Trophoblast cell (in vitro differentiated cells and primary cell): ENCODE results near the gene HMCN2.

Experiments used
- DNase-seq, 2 donors: peaks; one replicate each; pipeline ENCODE4 v3.0.0-alpha.2; 2016
- H2AFZ ChIP-seq: 2 replicates; pipeline ENCODE4 v1.6.1; 2013; ENCODE audit warnings: low read length, moderate library complexity, mild to moderate bottlenecking; ENCODE audit not compliant: insufficient read depth, poor library complexity
- H2AK5ac ChIP-seq: 2 replicates; pipeline ENCODE4 v1.6.1; 2013; ENCODE audit warnings: mild to moderate bottlenecking, low read length
- H2BK120ac ChIP-seq: 2 replicates; pipeline ENCODE4 v1.6.1; 2013; ENCODE audit warnings: low read length, mild to moderate bottlenecking, moderate library complexity; ENCODE audit not compliant: insufficient read depth, poor library complexity
- H2BK12ac ChIP-seq: 2 replicates; pipeline ENCODE4 v1.6.1; 2013; ENCODE audit warnings: mild to moderate bottlenecking, low read length, moderate library complexity
- H2BK5ac ChIP-seq: 2 replicates; pipeline ENCODE4 v1.6.1; 2013; ENCODE audit warnings: low read length, low read depth, moderate library complexity, mild to moderate bottlenecking; ENCODE audit not compliant: poor library complexity
- H3K14ac ChIP-seq: 2 replicates; pipeline ENCODE4 v1.6.1; 2013; ENCODE audit warnings: mild to moderate bottlenecking, low read length
- H3K18ac ChIP-seq: 2 replicates; pipeline ENCODE4 v1.6.1; 2013; ENCODE audit warnings: mild to moderate bottlenecking, low read length
- H3K23ac ChIP-seq: 2 replicates; pipeline ENCODE4 v1.6.1; 2013; ENCODE audit warnings: low read length
- H3K27ac ChIP-seq: 2 replicates; pipeline ENCODE4 v1.5.1; 2013; ENCODE audit warnings: low read depth, mild to moderate bottlenecking, inconsistent platforms, low read length, moderate library complexity
- H3K27me3 ChIP-seq: 2 replicates; pipeline ENCODE4 v1.6.1; 2013; ENCODE audit warnings: inconsistent platforms, mild to moderate bottlenecking, low read length, moderate library complexity; ENCODE audit not compliant: insufficient read depth
- H3K36me3 ChIP-seq, 2 experiments: 1 replicate in 1 of 2; 2 replicates in 1 of 2; pipeline ENCODE4 v1.6.1; 2013; ENCODE audit warnings: low read length in 2 of 2, mild to moderate bottlenecking in 2 of 2, moderate library complexity in 1 of 2; ENCODE audit not compliant: insufficient read depth in 2 of 2, control insufficient read depth in 1 of 2
- H3K4ac ChIP-seq: 2 replicates; pipeline ENCODE4 v1.6.1; 2013; ENCODE audit warnings: low read depth, mild to moderate bottlenecking, low read length, moderate library complexity
- H3K4me1 ChIP-seq, 2 experiments: 1 replicate in 1 of 2; 2 replicates in 1 of 2; pipeline ENCODE4 v1.6.1; 2013; ENCODE audit warnings: low read length in 2 of 2, mild to moderate bottlenecking in 2 of 2, moderate library complexity in 1 of 2; ENCODE audit not compliant: insufficient read depth in 2 of 2, control insufficient read depth in 1 of 2
- H3K4me2 ChIP-seq: 2 replicates; pipeline ENCODE4 v1.6.1; 2013; ENCODE audit warnings: inconsistent platforms, mild to moderate bottlenecking, low read length, moderate library complexity
- H3K4me3 ChIP-seq: 2 replicates; pipeline ENCODE4 v1.5.1; 2013; ENCODE audit warnings: mild to moderate bottlenecking, low read depth, low read length, inconsistent platforms
- H3K79me1 ChIP-seq: one replicate; pipeline ENCODE4 v1.6.1; 2013; ENCODE audit warnings: low read length
- H3K79me2 ChIP-seq: 2 replicates; pipeline ENCODE4 v1.6.1; 2013; ENCODE audit warnings: low read length, mild to moderate bottlenecking; ENCODE audit not compliant: control insufficient read depth, insufficient read depth, poor library complexity
- H3K9ac ChIP-seq: 2 replicates; pipeline ENCODE4 v1.6.1; 2013; ENCODE audit warnings: mild to moderate bottlenecking, low read length
- H3K9me3 ChIP-seq: 2 replicates; pipeline ENCODE4 v1.6.1; 2013; ENCODE audit warnings: low read depth, mild to moderate bottlenecking, control low read depth, inconsistent platforms, low read length; ENCODE audit not compliant: insufficient read depth
- H4K12ac ChIP-seq: 2 replicates; pipeline ENCODE4 v1.6.1; 2013; ENCODE audit warnings: low read depth, mild to moderate bottlenecking, low read length, moderate library complexity
- H4K8ac ChIP-seq: 2 replicates; pipeline ENCODE4 v1.6.1; 2013; ENCODE audit warnings: low read depth, mild to moderate bottlenecking, low read length, moderate library complexity
- H4K91ac ChIP-seq: one replicate; pipeline ENCODE4 v1.6.1; 2013; ENCODE audit warnings: low read depth, mild to moderate bottlenecking, low read length, moderate library complexity
- WGBS: extraction: QIAGEN DNeasy Blood & Tissue Kit; methylation state at CpG from one replicate; pipeline ENCODE4 v1.1.7; 2013; ENCODE audit warnings: missing lambda C conversion rate; ENCODE audit not compliant: insufficient read length, insufficient coverage; ENCODE audit errors: extremely low coverage; 5-methylcytosine and 5-hydroxymethylcytosine counted together

Gene HMCN2

DNA sequence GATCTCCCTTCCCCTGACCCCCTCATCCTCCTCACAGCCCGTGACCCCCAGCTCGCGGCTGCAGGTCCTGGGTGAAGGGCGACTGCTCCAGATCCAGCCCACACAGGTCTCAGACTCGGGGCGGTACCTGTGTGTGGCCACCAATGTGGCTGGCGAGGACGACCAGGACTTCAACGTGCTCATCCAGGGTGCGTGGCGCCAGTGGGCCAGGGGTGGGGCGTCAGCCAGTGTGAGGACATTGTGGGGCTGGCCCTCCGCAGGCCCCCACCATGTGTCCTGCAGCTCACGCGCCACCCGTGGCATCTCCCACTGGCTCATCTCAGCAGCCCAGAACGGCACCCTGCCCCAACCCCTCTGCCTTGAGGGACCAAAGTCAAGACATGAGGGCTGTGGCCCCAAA, 112.1 kb downstream of the HMCN2 start:
- no peak overlapping the region for H3K23ac ChIP-seq
- DNase-seq: no peak
- no peak overlapping the region for H4K12ac ChIP-seq
- H4K8ac ChIP-seq: no peak overlapping the region
- H2AK5ac ChIP-seq: no peak overlapping the region
- H3K27ac ChIP-seq: no peak overlapping the region
- H3K4me2 ChIP-seq: no peak overlapping the region
- H3K79me2 ChIP-seq: no peaks in the 10 kb centered on the region
- no peak overlapping the region for H2BK120ac ChIP-seq
- no peaks in the 10 kb centered on the region for H3K27me3 ChIP-seq
- H2AFZ ChIP-seq: no peak overlapping the region
- H3K4me3 ChIP-seq: no peak overlapping the region
- no peak overlapping the region for H3K9ac ChIP-seq
- peaks cover 0 to 13% of the 10 kb centered on the region in 2 experiments for H3K36me3 ChIP-seq
- H3K79me1 ChIP-seq: no peaks in the 10 kb centered on the region
- no peak overlapping the region for H2BK5ac ChIP-seq
- WGBS: no CpG with 5 or more reads among the region's 17 CpGs
- no peaks in the 10 kb centered on the region for H3K4me1 ChIP-seq
- H3K4ac ChIP-seq: no peak overlapping the region
- no peak overlapping the region for H2BK12ac ChIP-seq
- H3K18ac ChIP-seq: no peak overlapping the region
- H3K9me3 ChIP-seq: peaks cover 2% of the 10 kb centered on the region
- no peak overlapping the region for H4K91ac ChIP-seq
- no peak overlapping the region for H3K14ac ChIP-seq

DNA sequence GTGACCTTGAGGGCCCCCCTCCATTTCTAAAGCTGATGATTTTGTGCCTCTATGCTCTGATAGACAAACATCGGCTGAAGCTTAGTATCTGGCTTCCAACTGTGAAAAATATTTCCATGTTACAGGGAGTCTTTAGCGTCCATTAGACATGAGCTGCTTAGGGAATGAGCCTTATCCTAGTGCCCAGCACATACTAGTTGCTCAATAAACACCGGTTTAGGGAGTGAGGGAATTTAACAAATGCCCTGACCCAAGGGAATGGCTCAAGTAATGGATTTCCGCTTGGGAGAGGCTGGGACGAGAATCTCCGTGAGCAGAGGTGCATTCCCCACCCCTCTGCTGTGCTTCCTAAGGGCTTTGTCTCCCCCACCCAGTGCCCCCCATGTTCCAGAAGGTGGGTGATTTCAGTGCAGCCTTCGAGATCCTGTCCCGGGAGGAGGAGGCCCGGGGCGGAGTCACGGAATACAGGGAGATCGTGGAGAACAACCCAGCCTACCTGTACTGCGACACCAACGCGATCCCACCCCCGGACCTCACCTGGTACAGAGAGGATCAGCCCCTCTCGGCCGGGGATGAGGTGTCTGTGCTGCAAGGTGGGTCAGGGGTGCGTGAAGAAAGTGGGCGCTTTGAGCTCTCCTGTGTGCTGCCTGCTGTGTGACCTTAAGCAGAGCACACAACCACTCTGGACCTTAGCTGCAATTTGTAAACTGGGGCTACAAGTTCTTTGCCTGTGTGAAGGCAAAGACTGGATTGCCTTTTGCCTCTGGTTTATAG, 113.5 kb downstream of the HMCN2 start:
- Histone ChIP-seq H3K9ac (no peak overlapping the region), H3K79me1 (no peaks in the 10 kb centered on the region), H4K91ac (no peak overlapping the region), H3K18ac (no peak overlapping the region), H3K4me1 (no peaks in the 10 kb centered on the region), H2BK5ac (no peak overlapping the region), H3K36me3 (peaks cover 0 to 13% of the 10 kb centered on the region in 2 experiments), H3K23ac (no peak overlapping the region), H3K4me2 (no peak overlapping the region), H3K14ac (no peak overlapping the region), H2BK120ac (no peak overlapping the region), H3K9me3 (peaks cover 2% of the 10 kb centered on the region), H3K4ac (no peak overlapping the region), H3K4me3 (no peak overlapping the region), H2AFZ (no peak overlapping the region), H3K27me3 (no peaks in the 10 kb centered on the region), H4K8ac (no peak overlapping the region), H3K27ac (no peak overlapping the region), H4K12ac (no peak overlapping the region), H2BK12ac (no peak overlapping the region), H2AK5ac (no peak overlapping the region), H3K79me2 (no peaks in the 10 kb centered on the region)
- no CpG with 5 or more reads among the region's 20 CpGs for WGBS
- peak in 1 of 2 donors; percentile 7 for DNase-seq

- H3K14ac ChIP-seq: no peak overlapping the region
- H2AFZ ChIP-seq: no peak overlapping the region
- no peak overlapping the region for H4K91ac ChIP-seq
- H4K8ac ChIP-seq: no peak overlapping the region
- H3K4me1 ChIP-seq: no peaks in the 10 kb centered on the region
- no peak overlapping the region for H4K12ac ChIP-seq
- no peak for DNase-seq
- no peak overlapping the region for H3K4me2 ChIP-seq
- no peak overlapping the region for H2BK120ac ChIP-seq
- H3K9me3 ChIP-seq: peaks cover 2% of the 10 kb centered on the region
- H2BK5ac ChIP-seq: no peak overlapping the region
- H3K79me2 ChIP-seq: no peaks in the 10 kb centered on the region
- H3K4me3 ChIP-seq: no peak overlapping the region
- no peak overlapping the region for H2AK5ac ChIP-seq
- H3K18ac ChIP-seq: no peak overlapping the region
- no peak overlapping the region for H3K9ac ChIP-seq
- H3K79me1 ChIP-seq: no peaks in the 10 kb centered on the region
- H3K4ac ChIP-seq: no peak overlapping the region
- WGBS: no CpG with 5 or more reads among the region's 5 CpGs
- H3K27ac ChIP-seq: no peak overlapping the region
- peaks cover 0 to 10% of the 10 kb centered on the region in 2 experiments for H3K36me3 ChIP-seq
- no peak overlapping the region for H3K23ac ChIP-seq
- H2BK12ac ChIP-seq: no peak overlapping the region
- H3K27me3 ChIP-seq: no peaks in the 10 kb centered on the region
These were observed 114.0 kb downstream of the HMCN2 start for GRCh38 chr9:130379649-130379970.

- H3K4me3 ChIP-seq: no peak overlapping the region
- no peak overlapping the region for H3K4ac ChIP-seq
- H3K4me1 ChIP-seq: no peaks in the 10 kb centered on the region
- no peak overlapping the region for H3K14ac ChIP-seq
- no peak overlapping the region for H3K4me2 ChIP-seq
- H4K91ac ChIP-seq: no peak overlapping the region
- no peak overlapping the region for H2BK120ac ChIP-seq
- H3K27ac ChIP-seq: no peak overlapping the region
- H4K8ac ChIP-seq: no peak overlapping the region
- H2AK5ac ChIP-seq: no peak overlapping the region
- H3K18ac ChIP-seq: no peak overlapping the region
- peaks cover 0 to 7% of the 10 kb centered on the region in 2 experiments for H3K36me3 ChIP-seq
- no peak for DNase-seq
- H2BK5ac ChIP-seq: no peak overlapping the region
- no peaks in the 10 kb centered on the region for H3K79me2 ChIP-seq
- WGBS: no CpG with 5 or more reads among the region's 6 CpGs
- no peak overlapping the region for H2BK12ac ChIP-seq
- H3K27me3 ChIP-seq: no peaks in the 10 kb centered on the region
- H3K23ac ChIP-seq: no peak overlapping the region
- H3K9me3 ChIP-seq: no peaks in the 10 kb centered on the region
- no peaks in the 10 kb centered on the region for H3K79me1 ChIP-seq
- no peak overlapping the region for H3K9ac ChIP-seq
- no peak overlapping the region for H4K12ac ChIP-seq
- H2AFZ ChIP-seq: no peak overlapping the region
These were observed 115.4 kb downstream of the HMCN2 start for GRCh38 chr9:130380920-130381469.
